GM23338 (cell line): ENCODE measurements around the gene NDUFA12. TPM values are rescaled to one million over a fixed set of nuclear protein-coding genes. Genes with fewer than 3 reads are reported as not detected.
A peak's percentile ranks its signal among the peaks of the same experiment; 100 is the strongest.

Experiments
- ATAC-seq: fragments of 200-7000 bp; cut with Tn5 transposase; 3 replicates; pipeline ENCODE4 v1.9.1; 2020
- DNase-seq: peaks from one replicate; pipeline ENCODE4 v3.0.0-alpha.2; 2015; ENCODE audit warnings: low spot score
- H2AFZ ChIP-seq: fragments of 200-600 bp; sonication (generic); 2 replicates; pipeline ENCODE4 v1.8.0; 2016; ENCODE audit warnings: antibody characterized with exemption, mild to moderate bottlenecking, moderate library complexity
- H3F3A ChIP-seq: fragments of 200-600 bp; sonication (generic); replicated peaks from 2 replicates; pipeline ENCODE4 v1.8.0; 2017; ENCODE audit warnings: antibody characterized with exemption, mixed run types, low read depth
- H3K27ac ChIP-seq: fragments of 200-600 bp; sonication (generic); 2 replicates; pipeline ENCODE4 v1.6.1; 2016; ENCODE audit warnings: low read depth
- H3K27me3 ChIP-seq: fragments of 200-600 bp; sonication (generic); 2 replicates; pipeline ENCODE4 v1.8.0; 2016; ENCODE audit warnings: mild to moderate bottlenecking, mixed run types, moderate library complexity; ENCODE audit not compliant: insufficient read depth
- H3K36me3 ChIP-seq: fragments of 200-600 bp; sonication (generic); 2 replicates; pipeline ENCODE4 v1.8.0; 2016; ENCODE audit warnings: mild to moderate bottlenecking; ENCODE audit not compliant: insufficient read depth
- H3K4me1 ChIP-seq: fragments of 200-600 bp; sonication (generic); 2 replicates; pipeline ENCODE4 v1.8.0; 2016; ENCODE audit warnings: mild to moderate bottlenecking, moderate library complexity; ENCODE audit not compliant: insufficient read depth
- H3K4me2 ChIP-seq: fragments of 200-600 bp; sonication (generic); 2 replicates; pipeline ENCODE4 v1.7.1; 2017; ENCODE audit warnings: mixed run types
- H3K4me3 ChIP-seq: fragments of 200-600 bp; sonication (generic); 2 replicates; pipeline ENCODE4 v1.6.1; 2016; ENCODE audit warnings: mixed run types
- H3K79me2 ChIP-seq: fragments of 200-600 bp; sonication (generic); replicated peaks from 2 replicates; pipeline ENCODE4 v1.8.0; 2017; ENCODE audit warnings: mild to moderate bottlenecking; ENCODE audit not compliant: insufficient read depth
- H3K9me2 ChIP-seq: fragments of 200-600 bp; sonication (generic); 2 replicates; pipeline ENCODE4 v1.8.0; 2017; ENCODE audit not compliant: insufficient read depth
- H4K20me1 ChIP-seq: fragments of 200-600 bp; sonication (generic); replicated peaks from 2 replicates; pipeline ENCODE4 v1.8.0; 2017; ENCODE audit warnings: mild to moderate bottlenecking; ENCODE audit not compliant: insufficient read depth
- H3K27ac Mint-ChIP-seq: 2 replicates; pipeline ENCODE4 v1.8.0; 2020; ENCODE audit warnings: inconsistent platforms, mild to moderate bottlenecking, moderate library complexity, mixed read lengths
- H3K27me3 Mint-ChIP-seq: 3 replicates; pipeline ENCODE4 v1.8.0; 2022; ENCODE audit warnings: low read depth, mild to moderate bottlenecking, moderate library complexity, mixed read lengths, inconsistent platforms; ENCODE audit not compliant: insufficient read depth, poor library complexity
- H3K36me3 Mint-ChIP-seq: 3 replicates; pipeline ENCODE4 v1.8.0; 2021; ENCODE audit warnings: low read depth, mild to moderate bottlenecking, inconsistent platforms, moderate library complexity, mixed read lengths
- H3K4me1 Mint-ChIP-seq: 3 replicates; pipeline ENCODE4 v1.8.0; 2020; ENCODE audit warnings: mild to moderate bottlenecking, inconsistent platforms, mixed read lengths
- H3K4me3 Mint-ChIP-seq: 3 replicates; pipeline ENCODE4 v1.8.0; 2021; ENCODE audit warnings: moderate library complexity, mild to moderate bottlenecking, inconsistent platforms, mixed read lengths
- H3K9me3 Mint-ChIP-seq: 3 replicates; pipeline ENCODE4 v1.8.0; 2020; ENCODE audit warnings: moderate library complexity, mild to moderate bottlenecking, inconsistent platforms, mixed read lengths
- CREB1 ChIP-seq: fragments of 250-450 bp; sonication (Bioruptor Pico); IDR thresholded peaks from 2 replicates; pipeline ENCODE4 v1.5.0; 2020; ENCODE audit warnings: low read depth, mild to moderate bottlenecking, moderate library complexity
- ETS1 ChIP-seq: IDR thresholded peaks from 2 replicates; pipeline ENCODE4 v1.6.1; 2016; ENCODE audit warnings: antibody characterized with exemption
- EZH2 ChIP-seq: fragments of 200-600 bp; sonication (generic); IDR thresholded peaks from one replicate; pipeline ENCODE4 v1.8.0; 2017; ENCODE audit warnings: antibody characterized with exemption, mild to moderate bottlenecking, low read depth; ENCODE audit not compliant: unreplicated experiment
- EZH2phosphoT487 ChIP-seq: fragments of 200-600 bp; sonication (generic); IDR thresholded peaks from one replicate; pipeline ENCODE4 v1.8.1; 2018; ENCODE audit warnings: antibody characterized with exemption; ENCODE audit not compliant: unreplicated experiment
- JUNB ChIP-seq: IDR thresholded peaks from one replicate; pipeline ENCODE4 v1.6.1; 2016; ENCODE audit warnings: antibody characterized with exemption; ENCODE audit not compliant: unreplicated experiment
- POLR2AphosphoS5 ChIP-seq: IDR thresholded peaks from 2 replicates; pipeline ENCODE4 v1.6.1; 2016; ENCODE audit warnings: antibody characterized with exemption, low read depth
- STAT1 ChIP-seq: IDR thresholded peaks from one replicate; pipeline ENCODE4 v1.6.1; 2016; ENCODE audit warnings: antibody characterized with exemption; ENCODE audit not compliant: unreplicated experiment
- ZNF114 ChIP-seq: fragments of 250-450 bp; sonication (Bioruptor Pico); IDR thresholded peaks from 2 replicates; pipeline ENCODE4 v1.5.0; 2020; ENCODE audit warnings: mild to moderate bottlenecking, moderate library complexity
- ZNF331 ChIP-seq: fragments of 250-450 bp; sonication (Bioruptor Pico); IDR thresholded peaks from 2 replicates; pipeline ENCODE4 v1.5.0; 2020; ENCODE audit warnings: low read depth, mild to moderate bottlenecking, moderate library complexity
- ZNF462 ChIP-seq: fragments of 250-450 bp; sonication (Bioruptor Pico); IDR thresholded peaks from 2 replicates; pipeline ENCODE4 v1.5.0; 2020; ENCODE audit warnings: mild to moderate bottlenecking, moderate library complexity
- polyA plus RNA-seq: library from polyadenylated mRNA; unstranded; fragments of >200 nt; fragmentation: Nextera tagmentation; extraction: Ambion mirVana; gene quantifications from 2 replicates; pipeline ENCODE4 v1.2.1, GENCODE V29; 2016
- total RNA-seq: library from RNA; depleted of rRNA; stranded (reverse); fragments of >200 nt; shearing (Covaris generic); gene quantifications from 2 replicates; pipeline ENCODE4 v1.2.3, GENCODE V29; 2014
- TF ChIP-seq, protein P1 (sequence below): IDR thresholded peaks from one replicate; pipeline ENCODE4 v1.6.1; 2018; ENCODE audit warnings: antibody characterized with exemption; ENCODE audit not compliant: unreplicated experiment

The NDUFA12 gene
- total and polyA plus RNA-seq, 2 experiments from 2014 or later: 84.9 to 386 TPM

GRCh38 chr12:94979941-94980340, 23.6 kb downstream of the NDUFA12 start (continued):
- TF ChIP-seq ZNF462 (CRISPR knock-in tag) (no peak), ETS1 (no peak), POLR2AphosphoS5 (no peak)

- no peak overlapping the region for H3K4me2 ChIP-seq
- peaks cover 3% of the 10 kb centered on the region; the same call in 1 of the 2 replicates for H3K79me2 ChIP-seq
- no peak for ATAC-seq
- H3K27ac ChIP-seq: 0 out of 2 replicates have a peak overlapping the region, but pooled peaks have one; percentile 12
- DNase-seq: no peak
- Mint-ChIP-seq H3K27me3 (peaks cover 3% of the 10 kb centered on the region), H3K4me1 (peaks cover 8% of the 10 kb centered on the region), H3K27ac (no peak overlapping the region), H3K9me3 (no peaks in the 10 kb centered on the region), H3K36me3 (no peaks in the 10 kb centered on the region), H3K4me3 (no peak overlapping the region)
- H3K27me3 ChIP-seq: no peaks in the 10 kb centered on the region
- H2AFZ ChIP-seq: no peak overlapping the region
- 0 out of 2 replicates have a peak, but pooled peaks cover 5% of the 10 kb centered on the region for H4K20me1 ChIP-seq
- H3F3A ChIP-seq: no peaks in the 10 kb centered on the region
- H3K4me3 ChIP-seq: no peak overlapping the region
- no peaks in the 10 kb centered on the region for H3K4me1 ChIP-seq
- H3K36me3 ChIP-seq: no peaks in the 10 kb centered on the region
- H3K9me2 ChIP-seq: no peaks in the 10 kb centered on the region
- TF ChIP-seq ZNF331 (CRISPR knock-in tag) (no peak), POLR2AphosphoS5 (no peak), JUNB (no peak), ETS1 (no peak), CREB1 (no peak), EZH2 (no peak), STAT1 (no peak), EZH2phosphoT487 (no peak), ZNF114 (CRISPR knock-in tag) (no peak)
- TF ChIP-seq, protein P1, sequence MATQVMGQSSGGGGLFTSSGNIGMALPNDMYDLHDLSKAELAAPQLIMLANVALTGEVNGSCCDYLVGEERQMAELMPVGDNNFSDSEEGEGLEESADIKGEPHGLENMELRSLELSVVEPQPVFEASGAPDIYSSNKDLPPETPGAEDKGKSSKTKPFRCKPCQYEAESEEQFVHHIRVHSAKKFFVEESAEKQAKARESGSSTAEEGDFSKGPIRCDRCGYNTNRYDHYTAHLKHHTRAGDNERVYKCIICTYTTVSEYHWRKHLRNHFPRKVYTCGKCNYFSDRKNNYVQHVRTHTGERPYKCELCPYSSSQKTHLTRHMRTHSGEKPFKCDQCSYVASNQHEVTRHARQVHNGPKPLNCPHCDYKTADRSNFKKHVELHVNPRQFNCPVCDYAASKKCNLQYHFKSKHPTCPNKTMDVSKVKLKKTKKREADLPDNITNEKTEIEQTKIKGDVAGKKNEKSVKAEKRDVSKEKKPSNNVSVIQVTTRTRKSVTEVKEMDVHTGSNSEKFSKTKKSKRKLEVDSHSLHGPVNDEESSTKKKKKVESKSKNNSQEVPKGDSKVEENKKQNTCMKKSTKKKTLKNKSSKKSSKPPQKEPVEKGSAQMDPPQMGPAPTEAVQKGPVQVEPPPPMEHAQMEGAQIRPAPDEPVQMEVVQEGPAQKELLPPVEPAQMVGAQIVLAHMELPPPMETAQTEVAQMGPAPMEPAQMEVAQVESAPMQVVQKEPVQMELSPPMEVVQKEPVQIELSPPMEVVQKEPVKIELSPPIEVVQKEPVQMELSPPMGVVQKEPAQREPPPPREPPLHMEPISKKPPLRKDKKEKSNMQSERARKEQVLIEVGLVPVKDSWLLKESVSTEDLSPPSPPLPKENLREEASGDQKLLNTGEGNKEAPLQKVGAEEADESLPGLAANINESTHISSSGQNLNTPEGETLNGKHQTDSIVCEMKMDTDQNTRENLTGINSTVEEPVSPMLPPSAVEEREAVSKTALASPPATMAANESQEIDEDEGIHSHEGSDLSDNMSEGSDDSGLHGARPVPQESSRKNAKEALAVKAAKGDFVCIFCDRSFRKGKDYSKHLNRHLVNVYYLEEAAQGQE: no peak
Measured at GRCh38 chr12:94977766-94978468, 25.6 kb downstream of the NDUFA12 start.
